HG03196 (cell line): ENCODE data around the gene TMEM117.
A peak's percentile ranks its signal among the peaks of the same experiment; 100 is the strongest.
"Not testable (repeated sequence)": the region's sequence is repeated elsewhere in the genome, so short reads cannot be mapped to it uniquely, and the experiment has no call there.

Experiments used
- ATAC-seq: cut with Tn5 transposase; IDR thresholded peaks from one replicate; pipeline ENCODE4 v1.9.1; 2021; ENCODE audit not compliant: unreplicated experiment

TMEM117 gene

GRCh38 chr12:44193281-44193680 is 357.4 kb downstream of the TMEM117 start:
- ATAC-seq = peak; percentile 96

GRCh38 chr12:44195719-44196118 is 359.8 kb downstream of the TMEM117 start:
- ATAC-seq = not testable (repeated sequence)

GRCh38 chr12:44206045-44206444 is 370.2 kb downstream of the TMEM117 start:
- no peak for ATAC-seq

GRCh38 chr12:44217146-44217883 is 381.4 kb downstream of the TMEM117 start:
- no peak for ATAC-seq

GRCh38 chr12:44223736-44224135 is 387.9 kb downstream of the TMEM117 start:
- no peak for ATAC-seq

GRCh38 chr12:44224399-44225148 is 388.7 kb downstream of the TMEM117 start:
- no peak for ATAC-seq

- ATAC-seq = no peak
These were observed 389.2 kb downstream of the TMEM117 start for GRCh38 chr12:44225149-44225510.

GRCh38 chr12:44227616-44228015 is 391.7 kb downstream of the TMEM117 start:
- ATAC-seq = no peak

- no peak for ATAC-seq
These were observed 394.0 kb downstream of the TMEM117 start for GRCh38 chr12:44229846-44230245.

- no peak for ATAC-seq
These were observed 399.8 kb downstream of the TMEM117 start for GRCh38 chr12:44235674-44236073.

- ATAC-seq = no peak
These were observed 404.3 kb downstream of the TMEM117 start for GRCh38 chr12:44240186-44240585.

- no peak for ATAC-seq
These were observed 410.1 kb downstream of the TMEM117 start for GRCh38 chr12:44245932-44246331.

GRCh38 chr12:44246482-44247105 is 410.7 kb downstream of the TMEM117 start:
- no peak for ATAC-seq

GRCh38 chr12:44247588-44247987 is 411.7 kb downstream of the TMEM117 start:
- no peak for ATAC-seq

GRCh38 chr12:44248436-44248835 is 412.6 kb downstream of the TMEM117 start:
- no peak for ATAC-seq

- not testable (repeated sequence) for ATAC-seq
These were observed 414.6 kb downstream of the TMEM117 start for GRCh38 chr12:44250440-44250839.

GRCh38 chr12:44253338-44253856 is 417.5 kb downstream of the TMEM117 start:
- ATAC-seq = no peak

- no peak for ATAC-seq
These were observed 422.4 kb downstream of the TMEM117 start for GRCh38 chr12:44258246-44258645.

- ATAC-seq = no peak
These were observed 424.0 kb downstream of the TMEM117 start for GRCh38 chr12:44259890-44260289.

GRCh38 chr12:44260581-44260980 is 424.7 kb downstream of the TMEM117 start:
- ATAC-seq = no peak

GRCh38 chr12:44285321-44285960 is 449.6 kb downstream of the TMEM117 start:
- ATAC-seq = no peak
